ENCODE measurements around the gene TNFRSF4. TPM values are rescaled to one million over a fixed set of nuclear protein-coding genes. Genes with fewer than 3 reads are reported as not detected.

TNFRSF4 gene
- total and polyA plus RNA-seq, 2 of the 13 experiments (the other 11 are each of a cell fraction or from before 2014, with no cell fraction given): not detected

- TF ChIP-seq SP140L (CRISPR knock-in tag; IDR thresholded peaks at IDR 0.05; ENCODE audit: borderline replicate concordance) (no peak), NR2C2 (CRISPR knock-in tag; IDR thresholded peaks at IDR 0.05; ENCODE audit: borderline replicate concordance) (no peak), RFXANK (CRISPR knock-in tag; IDR thresholded peaks at IDR 0.05) (no peak), ZNF138 (CRISPR knock-in tag; IDR thresholded peaks at IDR 0.05; ENCODE audit: low read depth) (no peak), CEBPG (CRISPR knock-in tag; IDR thresholded peaks at IDR 0.05) (no peak)
Measured at GRCh38 chr1:1215881-1216605, 2.1 kb upstream of the TNFRSF4 start (continued).

- H3K4me3 ChIP-seq (replicated peaks in 1 of 3; ENCODE audit: insufficient read depth in 1 of 3, low read depth in 2 of 3, low read length in 3 of 3): no peak overlapping the region
- H3K9ac ChIP-seq (ENCODE audit: insufficient read depth, low read depth, low read length): no peak overlapping the region
- no TSS peak for BruUV-seq (replicated peaks)
- H3K27ac ChIP-seq (ENCODE audit: extremely low read length, insufficient read depth, low read length): no peak overlapping the region
- TF ChIP-seq ZNF720 (CRISPR knock-in tag; IDR thresholded peaks at IDR 0.05) (no peak), PTBP1 (IDR thresholded peaks at IDR 0.05; ENCODE audit: low read depth, low read length, poor library complexity, severe bottlenecking) (no peak)
- no peak for FAIRE-seq
- peaks cover 4 to 29% of the 10 kb centered on the region in 2 experiments; a peak in 3 of 5 replicates for H3K27me3 ChIP-seq (ENCODE audit: control insufficient read depth in 1 of 2, insufficient read depth in 2 of 2, low read length in 2 of 2)
- no peaks in the 10 kb centered on the region for H3K9me3 ChIP-seq (ENCODE audit: low read length)
- no peaks in the 10 kb centered on the region for H3K4me1 ChIP-seq (ENCODE audit: insufficient read depth, low read length)
- peaks cover 9 to 21% of the 10 kb centered on the region in 2 experiments; a peak in 4 of 5 replicates for H3K36me3 ChIP-seq (replicated peaks in 1 of 2; ENCODE audit: control insufficient read depth in 1 of 2, insufficient read depth in 2 of 2, low read length in 2 of 2)
- H3K4me2 ChIP-seq (ENCODE audit: low read depth, low read length): no peak overlapping the region
- in situ Hi-C loops (cut with HindIII; ENCODE audit: extremely low pct_ligation_motif_present, low pct_unique_long_range_greater_than_20kb) (no loop called here), intact Hi-C loops (cut with micrococcal nuclease; ENCODE audit: unreplicated experiment) (no loop called here)
- CTCF ChIA-PET (ENCODE audit: low intra/inter-chr PET ratio, low total read pairs): no interaction called here
- no peaks in the 10 kb centered on the region for H3K79me2 ChIP-seq (ENCODE audit: insufficient read depth, low read length)
- H4K20me1 ChIP-seq (ENCODE audit: insufficient read depth, low read length): no peaks in the 10 kb centered on the region
- no peak for ATAC-seq
- WGBS (ENCODE audit: low lambda C conversion rate): 71% methylated on average over 8 of the region's 11 CpGs
- no peak for DNase-seq (ENCODE audit: low spot score)
- H2AFZ ChIP-seq (ENCODE audit: low read length): no peak overlapping the region
- POLR2A ChIA-PET: interaction anchor here (1.1 kb wide), 1 partner anchor 16 kb away, joined by 3 read pairs; the partner anchor contains the start of gene SDF4
Measured at GRCh38 chr1:1215080-1215676, 1.2 kb upstream of the TNFRSF4 start.
